HepG2 (cell line): ENCODE measurements around the gene DCAF4L1. TPM values are rescaled to one million over a fixed set of nuclear protein-coding genes. Genes with fewer than 3 reads are reported as not detected.
A peak's percentile ranks its signal among the peaks of the same experiment; 100 is the strongest.

Source experiments
- ATF3 ChIP-seq: sonication (generic); formaldehyde crosslinking; IDR thresholded peaks from 2 replicates; pipeline ENCODE4 v1.4.0; 2020; ENCODE audit warnings: missing genetic modification reagents
- ATF7-NPFF ChIP-seq: sonication (generic); formaldehyde crosslinking; IDR thresholded peaks from 2 replicates; pipeline ENCODE4 v1.8.1; 2023; ENCODE audit warnings: mild to moderate bottlenecking, low read depth, missing genetic modification reagents, moderate library complexity
- CBX2 ChIP-seq, 2 experiments: fragments of 200-600 bp in 1 of 2; sonication (generic); formaldehyde crosslinking in 1 of 2; IDR thresholded peaks; 2 replicates each; pipeline versions ENCODE4 v1.7.0 to v1.8.1; 2018 to 2022; ENCODE audit warnings: low read depth in 2 of 2, low read length in 1 of 2, mild to moderate bottlenecking in 1 of 2, missing genetic modification reagents in 1 of 2
- FOXP4 ChIP-seq: sonication (generic); formaldehyde crosslinking; IDR thresholded peaks from 2 replicates; pipeline ENCODE4 v1.4.0; 2020; ENCODE audit warnings: missing genetic modification reagents
- HINFP ChIP-seq: sonication (generic); formaldehyde crosslinking; IDR thresholded peaks from 2 replicates; pipeline ENCODE4 v1.4.0; 2020; ENCODE audit warnings: low read depth, mild to moderate bottlenecking, missing genetic modification reagents
- HOXA3 ChIP-seq: sonication (generic); formaldehyde crosslinking; IDR thresholded peaks from 2 replicates; pipeline ENCODE4 v1.5.0; 2020; ENCODE audit warnings: missing genetic modification reagents
- KDM4B ChIP-seq: sonication (generic); formaldehyde crosslinking; IDR thresholded peaks from 2 replicates; pipeline ENCODE4 v1.4.0; 2020; ENCODE audit warnings: missing genetic modification reagents
- KDM6A ChIP-seq: IDR thresholded peaks from 2 replicates; pipeline ENCODE4 v1.6.1; 2016; ENCODE audit warnings: low read depth
- KLF13 ChIP-seq: sonication (generic); formaldehyde crosslinking; IDR thresholded peaks from 2 replicates; pipeline ENCODE4 v1.4.0; 2020; ENCODE audit warnings: mild to moderate bottlenecking, missing genetic modification reagents
- MAFF ChIP-seq: IDR thresholded peaks from 2 replicates; pipeline ENCODE4 v1.6.1; 2011; ENCODE audit warnings: low read depth, low read length, improper control_type of control experiment
- RCOR2 ChIP-seq: IDR thresholded peaks from 2 replicates; pipeline ENCODE4 v1.6.1; 2016; ENCODE audit warnings: missing biosample characterization, missing genetic modification reagents
- RNF2 ChIP-seq: fragments of 450-650 bp; conservative IDR thresholded peaks from 2 replicates; pipeline ENCODE4 v1.6.1; 2016; ENCODE audit warnings: low read depth
- SMARCE1 ChIP-seq: fragments of 450-650 bp; IDR thresholded peaks from 2 replicates; pipeline ENCODE4 v1.6.1; 2017; ENCODE audit warnings: borderline replicate concordance
- SUZ12 ChIP-seq: fragments of 150-350 bp; IDR thresholded peaks from 2 replicates; pipeline ENCODE4 v1.6.1; 2014; ENCODE audit warnings: low read depth, low read length
- SYNCRIP ChIP-seq: fragments of 200-400 bp; formaldehyde crosslinking; IDR thresholded peaks from 2 replicates; pipeline ENCODE4 v1.6.1; 2018; ENCODE audit warnings: mild to moderate bottlenecking, low read depth, low read length; ENCODE audit not compliant: insufficient read depth
- TAF15 ChIP-seq: fragments of 200-400 bp; formaldehyde crosslinking; IDR thresholded peaks from one replicate; pipeline ENCODE4 v1.6.1; 2018; ENCODE audit warnings: mild to moderate bottlenecking, low read depth, low read length; ENCODE audit not compliant: poor library complexity, severe bottlenecking
- ZBTB44 ChIP-seq: sonication (generic); formaldehyde crosslinking; IDR thresholded peaks from 2 replicates; pipeline ENCODE4 v1.4.0; 2020; ENCODE audit warnings: missing genetic modification reagents
- ZFP1 ChIP-seq: IDR thresholded peaks from 2 replicates; pipeline ENCODE4 v1.6.1; 2016
- ZFYVE20 ChIP-seq: sonication (generic); formaldehyde crosslinking; IDR thresholded peaks from 2 replicates; pipeline ENCODE4 v1.8.0; 2023; ENCODE audit warnings: low read depth, mild to moderate bottlenecking, moderate library complexity, missing genetic modification reagents, borderline replicate concordance
- ZNF34 ChIP-seq: sonication (generic); formaldehyde crosslinking; IDR thresholded peaks from 2 replicates; pipeline ENCODE4 v1.4.0; 2020; ENCODE audit warnings: mild to moderate bottlenecking, missing genetic modification reagents, borderline replicate concordance
- ZNF558 ChIP-seq: sonication (generic); formaldehyde crosslinking; IDR thresholded peaks from 2 replicates; pipeline ENCODE4 v1.9.0; 2022; ENCODE audit warnings: mild to moderate bottlenecking, missing genetic modification reagents, borderline replicate concordance
- ZNF672 ChIP-seq: sonication (generic); formaldehyde crosslinking; IDR thresholded peaks from 2 replicates; pipeline ENCODE4 v1.8.1; 2022; ENCODE audit warnings: missing genetic modification reagents
- ZNF747 ChIP-seq: sonication (generic); formaldehyde crosslinking; IDR thresholded peaks from 2 replicates; pipeline ENCODE4 v1.8.1; 2023; ENCODE audit warnings: missing genetic modification reagents, mild to moderate bottlenecking, borderline replicate concordance
- ZNF777 ChIP-seq: sonication (generic); formaldehyde crosslinking; IDR thresholded peaks from 2 replicates; pipeline ENCODE4 v1.4.0; 2020; ENCODE audit warnings: missing genetic modification reagents
- polyA plus RNA-seq, 8 experiments: library from polyadenylated mRNA; depleted of rRNA in 3 of 8; stranded (reverse) in 7 of 8; unstranded in 1 of 8; fragments of >200 nt; fragmentation: Illumina TruSeq in 4 of 8; extraction: Trizol in 4 of 8; gene quantifications; 2 replicates each; pipeline versions ENCODE4 v1.2.1 to v1.2.3, GENCODE V29; 2011 to 2016; ENCODE audit warnings: low read depth in 4 of 8, missing spikeins in 1 of 8, mixed read lengths in 1 of 8; ENCODE audit not compliant: insufficient read depth in 1 of 8
- total RNA-seq, 5 experiments: library from RNA; depleted of rRNA; stranded (reverse); fragments of >200 nt; fragmentation: Illumina TruSeq; extraction: Trizol; gene quantifications; 2 replicates each; pipeline ENCODE4 v1.2.3, GENCODE V29; 2016; ENCODE audit warnings: low read depth in 1 of 5

The DCAF4L1 gene
- total and polyA plus RNA-seq, 2 of the 13 experiments (the other 11 are each of a cell fraction or from before 2014, with no cell fraction given): 0.05 to 0.09 TPM

- TF ChIP-seq FOXP4 (CRISPR knock-in tag) (no peak), HINFP (no peak), KDM4B (no peak), ZNF34 (no peak), ZNF672 (CRISPR knock-in tag) (no peak), SMARCE1 (no peak), HOXA3 (CRISPR knock-in tag) (peak; percentile 99), ATF7-NPFF (CRISPR knock-in tag) (peak; percentile 93), RCOR2 (CRISPR knock-in tag) (no peak), TAF15 (no peak), ATF3 (CRISPR knock-in tag) (no peak), KDM6A (no peak), ZNF747 (peak; percentile 39; the same call in 1 of the 2 replicates), MAFF (no peak), ZBTB44 (CRISPR knock-in tag) (peak; percentile 44; the same call in 1 of the 2 replicates), SUZ12 (no peak), ZNF777 (CRISPR knock-in tag) (peak; percentile 45; the same call in 1 of the 2 replicates), ZFP1 (no peak), ZNF558 (CRISPR knock-in tag) (no peak), KLF13 (CRISPR knock-in tag) (no peak), SYNCRIP (no peak), ZFYVE20 (CRISPR knock-in tag) (no peak; the same call in 1 of the 2 replicates), CBX2 (IDR thresholded peaks at IDR 0.05; ENCODE audit: low read depth, low read length) (no peak), CBX2 (CRISPR knock-in tag; IDR thresholded peaks at IDR 0.05; ENCODE audit: low read depth) (no peak), RNF2 (no peak)
Observed at GRCh38 chr4:41990365-41991111, 9.0 kb downstream of the DCAF4L1 start, which contains the start of gene SLC30A9 (continued).
